ENCODE measurements around the gene STBD1. TPM values are rescaled to one million over a fixed set of nuclear protein-coding genes. Genes with fewer than 3 reads are reported as not detected.
"Not testable (repeated sequence)": the region's sequence is repeated elsewhere in the genome, so short reads cannot be mapped to it uniquely, and the experiment has no call there.

Gene STBD1
- total and polyA plus RNA-seq, 8 donors = 2.2 to 9.0 (median 2.7) TPM

GRCh38 chr4:76282941-76283689 lies 23.4 kb upstream of the STBD1 start:
- H3K4me1 ChIP-seq = peaks cover 0 to 11% of the 10 kb centered on the region in 2 donors
- H3K9me3 ChIP-seq = peaks cover 0 to 4% of the 10 kb centered on the region in 2 donors
- intact Hi-C loops (cut with DNase I) = no loop called here
- H3K36me3 ChIP-seq = no peaks in the 10 kb centered on the region
- DNase-seq = no peak
- ATAC-seq = no peak
- H3K4me3 ChIP-seq = no peak overlapping the region
- no peak for TF ChIP-seq CTCF (IDR thresholded peaks at IDR 0.05)
- H3K27me3 ChIP-seq = no peaks in the 10 kb centered on the region
- no peak overlapping the region for H3K27ac ChIP-seq

GRCh38 chr4:76283900-76284299 lies 22.6 kb upstream of the STBD1 start:
- Histone ChIP-seq H3K4me1 (peaks cover 0 to 5% of the 10 kb centered on the region in 2 donors), H3K36me3 (no peaks in the 10 kb centered on the region), H3K4me3 (no peak overlapping the region), H3K27ac (no peak overlapping the region), H3K27me3 (no peaks in the 10 kb centered on the region), H3K9me3 (peaks cover 0 to 4% of the 10 kb centered on the region in 2 donors)
- no peak for ATAC-seq
- intact Hi-C loops (cut with DNase I) = no loop called here
- no peak for TF ChIP-seq CTCF (IDR thresholded peaks at IDR 0.05)
- DNase-seq = no peak

- H3K4me3 ChIP-seq; H3K9me3 ChIP-seq; H3K36me3 ChIP-seq; DNase-seq; intact Hi-C loops (cut with DNase I); H3K27me3 ChIP-seq; ATAC-seq; H3K4me1 ChIP-seq; H3K27ac ChIP-seq: not testable (repeated sequence)
Measured at GRCh38 chr4:76287811-76288210, 18.7 kb upstream of the STBD1 start.

- no peak for TF ChIP-seq CTCF (IDR thresholded peaks at IDR 0.05)
- H3K4me3 ChIP-seq = no peak overlapping the region
- ATAC-seq = peak; percentile 72
- peaks cover 0 to 5% of the 10 kb centered on the region in 2 donors for H3K9me3 ChIP-seq
- no peaks in the 10 kb centered on the region for H3K36me3 ChIP-seq
- intact Hi-C loops (cut with DNase I) = no loop called here
- H3K27ac ChIP-seq = peak overlapping the region; percentile 45 to 51
- DNase-seq = peak in 1 of 4 donors; percentile 41
- peaks cover 5 to 17% of the 10 kb centered on the region in 2 donors for H3K4me1 ChIP-seq
- no peaks in the 10 kb centered on the region for H3K27me3 ChIP-seq
Measured at GRCh38 chr4:76292730-76293129, 13.8 kb upstream of the STBD1 start.

- intact Hi-C loops (cut with DNase I) = no loop called here
- peak; percentile 75 for ATAC-seq
Measured at GRCh38 chr4:76293772-76294171, 12.8 kb upstream of the STBD1 start.

More at GRCh38 chr4:76293772-76294171, 12.8 kb upstream of the STBD1 start:
- TF ChIP-seq CTCF (IDR thresholded peaks at IDR 0.05) = no peak
- no peaks in the 10 kb centered on the region for H3K36me3 ChIP-seq
- DNase-seq = peak in 1 of 4 donors; percentile 64
- H3K27ac ChIP-seq = peak overlapping the region; percentile 28 to 29
- H3K4me3 ChIP-seq = no peak overlapping the region
- H3K9me3 ChIP-seq = peaks cover 0 to 5% of the 10 kb centered on the region in 2 donors
- no peaks in the 10 kb centered on the region for H3K27me3 ChIP-seq
- peaks cover 5 to 17% of the 10 kb centered on the region in 2 donors for H3K4me1 ChIP-seq
